ENCODE results near the gene SERP1. TPM values are rescaled to one million over a fixed set of nuclear protein-coding genes. Genes with fewer than 3 reads are reported as not detected.

Gene SERP1
- total RNA-seq, 2 experiments from 2014 or later, result 115 TPM

DNA sequence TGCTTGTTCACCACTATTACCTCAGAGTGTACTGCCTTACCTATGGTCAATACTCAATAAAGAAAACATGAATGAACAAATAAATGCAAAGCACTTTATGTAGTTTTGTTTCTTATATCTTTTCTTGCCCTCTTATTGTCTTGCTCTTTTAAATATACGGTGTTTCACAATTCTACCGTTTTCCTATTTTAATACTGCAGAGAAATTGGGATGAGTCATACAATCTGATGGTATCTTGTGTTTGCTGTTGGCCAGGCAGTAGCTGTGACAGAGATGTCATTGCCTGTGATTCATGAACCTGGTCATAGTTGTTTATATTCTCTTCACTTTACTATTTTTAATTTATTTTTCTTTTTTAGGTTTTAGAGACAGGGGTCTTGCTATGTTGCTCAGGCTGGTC, 48.3 kb downstream of the SERP1 start:
- Mint-ChIP-seq H3K27ac (no peak overlapping the region), H3K9me3 (peaks cover 4% of the 10 kb centered on the region), H3K4me3 (no peak overlapping the region), H3K36me3 (ENCODE audit: low read depth) (peaks cover 2% of the 10 kb centered on the region), H3K4me1 (ENCODE audit: low read depth) (peaks cover 4% of the 10 kb centered on the region), H3K27me3 (no peaks in the 10 kb centered on the region)
- TF ChIP-seq, protein P1, sequence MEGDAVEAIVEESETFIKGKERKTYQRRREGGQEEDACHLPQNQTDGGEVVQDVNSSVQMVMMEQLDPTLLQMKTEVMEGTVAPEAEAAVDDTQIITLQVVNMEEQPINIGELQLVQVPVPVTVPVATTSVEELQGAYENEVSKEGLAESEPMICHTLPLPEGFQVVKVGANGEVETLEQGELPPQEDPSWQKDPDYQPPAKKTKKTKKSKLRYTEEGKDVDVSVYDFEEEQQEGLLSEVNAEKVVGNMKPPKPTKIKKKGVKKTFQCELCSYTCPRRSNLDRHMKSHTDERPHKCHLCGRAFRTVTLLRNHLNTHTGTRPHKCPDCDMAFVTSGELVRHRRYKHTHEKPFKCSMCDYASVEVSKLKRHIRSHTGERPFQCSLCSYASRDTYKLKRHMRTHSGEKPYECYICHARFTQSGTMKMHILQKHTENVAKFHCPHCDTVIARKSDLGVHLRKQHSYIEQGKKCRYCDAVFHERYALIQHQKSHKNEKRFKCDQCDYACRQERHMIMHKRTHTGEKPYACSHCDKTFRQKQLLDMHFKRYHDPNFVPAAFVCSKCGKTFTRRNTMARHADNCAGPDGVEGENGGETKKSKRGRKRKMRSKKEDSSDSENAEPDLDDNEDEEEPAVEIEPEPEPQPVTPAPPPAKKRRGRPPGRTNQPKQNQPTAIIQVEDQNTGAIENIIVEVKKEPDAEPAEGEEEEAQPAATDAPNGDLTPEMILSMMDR (IDR thresholded peaks at IDR 0.05), result no peak
- ChIA-PET CTCF (no interaction called here), POLR2A (no interaction called here)
- no peak for ATAC-seq
- intact Hi-C loops (cut with micrococcal nuclease), result loop anchor here (5.0 to 10.0 kb wide), 2 partner anchors 271 to 533 kb away; no protein-coding TSS in a partner anchor
- no peak for DNase-seq

DNA sequence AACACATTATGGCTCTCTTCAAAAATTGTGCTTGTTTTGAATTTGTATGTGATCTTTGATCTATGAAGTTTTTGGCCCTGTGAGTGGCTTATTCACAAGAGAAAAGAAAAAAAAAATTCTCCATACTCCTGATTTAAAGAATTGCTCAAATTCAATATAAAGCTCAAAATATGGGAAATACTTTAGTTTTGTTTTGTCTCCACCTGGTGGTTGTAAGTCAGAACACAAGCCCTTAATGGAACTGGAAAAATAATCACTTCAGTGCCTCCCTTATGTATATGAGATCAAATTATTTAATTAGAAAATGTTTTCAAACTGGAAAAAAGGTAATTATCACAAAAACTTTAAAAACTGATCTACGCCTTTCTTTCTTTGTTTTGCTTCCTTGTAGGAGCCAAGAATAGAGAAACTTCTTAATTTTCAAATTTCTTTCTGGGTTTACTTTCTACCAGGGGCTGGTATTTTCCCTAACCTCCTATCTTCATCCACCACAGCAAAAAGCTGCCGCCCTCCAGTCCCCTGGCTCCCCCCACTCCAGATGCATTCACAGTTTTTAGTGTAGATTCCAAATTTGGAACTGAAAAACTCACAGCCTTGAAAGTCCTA, 50.6 kb downstream of the SERP1 start:
- Mint-ChIP-seq H3K4me1 (ENCODE audit: low read depth) (no peaks in the 10 kb centered on the region), H3K27me3 (no peaks in the 10 kb centered on the region), H3K4me3 (no peak overlapping the region), H3K36me3 (ENCODE audit: low read depth) (no peaks in the 10 kb centered on the region), H3K27ac (no peak overlapping the region), H3K9me3 (no peaks in the 10 kb centered on the region)
- intact Hi-C loops (cut with micrococcal nuclease), result loop anchor here (1.0 to 10.0 kb wide), 3 partner anchors 209 to 531 kb away; no protein-coding TSS in a partner anchor
- ChIA-PET POLR2A (interaction anchor here (0.7 to 1.4 kb wide), 2 partner anchors 71 to 208 kb away, joined by 3 read pairs; no protein-coding TSS in a partner anchor), CTCF (interaction anchor here (0.6 to 4.1 kb wide), 40 partner anchors 8 to 638 kb away, joined by 3 to 46 read pairs (median 4); partner anchors contain the start of gene TSC22D2)
- no peak for DNase-seq
- ATAC-seq, result no peak
- TF ChIP-seq, protein P1 (IDR thresholded peaks at IDR 0.05), result peak; percentile 81

DNA sequence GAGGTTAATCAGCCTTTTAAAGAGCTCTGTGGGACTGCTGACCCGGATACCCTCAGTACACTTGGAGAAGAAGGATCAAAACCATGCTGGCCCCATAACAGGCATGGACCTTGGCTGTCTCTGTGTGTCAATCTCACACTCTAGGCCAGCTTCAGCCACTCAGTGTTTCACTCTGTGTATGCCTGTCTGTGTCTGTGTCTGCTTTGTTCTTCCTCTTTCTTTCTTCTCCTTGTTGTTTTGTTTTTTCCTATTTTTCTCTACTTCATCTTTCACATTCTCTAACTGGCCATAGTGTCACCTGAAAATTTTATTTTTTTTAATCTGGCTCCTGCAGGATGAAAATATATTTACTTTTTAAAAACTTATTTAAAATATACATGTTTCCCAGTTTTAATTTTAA, 51.1 kb downstream of the SERP1 start:
- TF ChIP-seq, protein P1 (IDR thresholded peaks at IDR 0.05), result no peak
- Mint-ChIP-seq H3K27me3 (no peaks in the 10 kb centered on the region), H3K4me1 (ENCODE audit: low read depth) (no peaks in the 10 kb centered on the region), H3K9me3 (no peaks in the 10 kb centered on the region), H3K36me3 (ENCODE audit: low read depth) (no peaks in the 10 kb centered on the region), H3K4me3 (no peak overlapping the region), H3K27ac (no peak overlapping the region)
- DNase-seq, result no peak
- no peak for ATAC-seq
- ChIA-PET CTCF (interaction anchor here (0.6 to 4.1 kb wide), 36 partner anchors 9 to 637 kb away, joined by 3 to 46 read pairs (median 4); partner anchors contain the start of gene TSC22D2), POLR2A (interaction anchor here (0.7 to 1.4 kb wide), 2 partner anchors 70 to 207 kb away, joined by 3 read pairs; no protein-coding TSS in a partner anchor)
- intact Hi-C loops (cut with micrococcal nuclease), result loop anchor here (1.0 to 10.0 kb wide), 3 partner anchors 209 to 530 kb away; no protein-coding TSS in a partner anchor

DNA sequence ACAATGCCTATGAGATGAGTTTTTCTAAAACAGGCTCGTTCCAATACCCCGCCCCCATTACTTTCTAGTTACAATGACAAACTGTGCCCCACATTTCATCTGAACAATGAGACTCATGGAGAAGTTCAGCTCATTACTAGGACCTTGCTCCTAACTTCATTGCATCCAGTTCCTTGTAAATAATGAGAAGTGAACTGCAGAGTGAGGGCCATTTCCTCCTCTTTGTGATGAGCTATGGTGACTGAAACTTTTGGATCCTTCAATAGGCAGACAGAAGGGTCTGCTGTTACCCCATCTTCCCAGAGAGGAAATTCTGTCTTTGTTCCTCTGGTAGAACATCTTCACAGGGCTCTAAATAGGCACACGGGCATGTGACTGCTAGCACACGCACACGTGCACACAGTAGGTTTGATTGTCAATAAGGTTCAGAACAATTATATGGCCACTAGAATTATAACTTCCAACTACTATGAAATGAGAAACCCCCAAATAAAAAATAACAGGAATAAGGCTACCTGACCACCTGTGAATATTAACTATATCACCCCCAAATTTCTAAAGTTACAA, 51.8 kb downstream of the SERP1 start:
- no peaks in the 10 kb centered on the region for H3K9me3 Mint-ChIP-seq
- H3K36me3 Mint-ChIP-seq (ENCODE audit: low read depth), result no peaks in the 10 kb centered on the region
- ATAC-seq, result no peak
- no peak overlapping the region for H3K4me3 Mint-ChIP-seq
- ChIA-PET CTCF (interaction anchor here (0.7 to 4.1 kb wide), 19 partner anchors 9 to 282 kb away, joined by 3 to 46 read pairs (median 5); partner anchors contain the start of gene TSC22D2), POLR2A (interaction anchor here (1.4 kb wide), 1 partner anchor 69 kb away, joined by 3 read pairs; no protein-coding TSS in a partner anchor)
- no peaks in the 10 kb centered on the region for H3K27me3 Mint-ChIP-seq
- no peak for DNase-seq
- no peak overlapping the region for H3K27ac Mint-ChIP-seq
- no peaks in the 10 kb centered on the region for H3K4me1 Mint-ChIP-seq (ENCODE audit: low read depth)
- TF ChIP-seq, protein P1 (IDR thresholded peaks at IDR 0.05), result no peak
- intact Hi-C loops (cut with micrococcal nuclease), result loop anchor here (10.0 kb wide), 1 partner anchor 530 kb away; no protein-coding TSS in a partner anchor

Other genes starting within 250 kb of the SERP1 start
- 10 to 100 TPM; 12.3 to 16.7 TPM for gene TSC22D2, start 138.2 kb downstream of the SERP1 start, total RNA-seq
- gene EIF2A, start 291 bp upstream of the SERP1 start, total RNA-seq, result 100 to 1,000 TPM; 130 to 136 TPM
- 10 to 100 TPM; 77.6 to 89.8 TPM for gene SELENOT, start 56.8 kb upstream of the SERP1 start, total RNA-seq
- not detected for gene ERICH6, start 157.4 kb upstream of the SERP1 start, total RNA-seq
- gene SIAH2, start 216.7 kb upstream of the SERP1 start, total RNA-seq, result 10 to 100 TPM; 90.3 to 91.1 TPM

All from activated CD8-positive, alpha-beta T cell treated with anti-CD3 and anti-CD28 coated beads for 36 hours (primary cell).